Effector CD8-positive, alpha-beta T cell (primary cell): ENCODE results near the gene MEX3C.

Experiments
- DNase-seq: peaks from one replicate; lab custom pipeline; 2025; lab: John Stamatoyannopoulos, UW

Gene MEX3C

DNA sequence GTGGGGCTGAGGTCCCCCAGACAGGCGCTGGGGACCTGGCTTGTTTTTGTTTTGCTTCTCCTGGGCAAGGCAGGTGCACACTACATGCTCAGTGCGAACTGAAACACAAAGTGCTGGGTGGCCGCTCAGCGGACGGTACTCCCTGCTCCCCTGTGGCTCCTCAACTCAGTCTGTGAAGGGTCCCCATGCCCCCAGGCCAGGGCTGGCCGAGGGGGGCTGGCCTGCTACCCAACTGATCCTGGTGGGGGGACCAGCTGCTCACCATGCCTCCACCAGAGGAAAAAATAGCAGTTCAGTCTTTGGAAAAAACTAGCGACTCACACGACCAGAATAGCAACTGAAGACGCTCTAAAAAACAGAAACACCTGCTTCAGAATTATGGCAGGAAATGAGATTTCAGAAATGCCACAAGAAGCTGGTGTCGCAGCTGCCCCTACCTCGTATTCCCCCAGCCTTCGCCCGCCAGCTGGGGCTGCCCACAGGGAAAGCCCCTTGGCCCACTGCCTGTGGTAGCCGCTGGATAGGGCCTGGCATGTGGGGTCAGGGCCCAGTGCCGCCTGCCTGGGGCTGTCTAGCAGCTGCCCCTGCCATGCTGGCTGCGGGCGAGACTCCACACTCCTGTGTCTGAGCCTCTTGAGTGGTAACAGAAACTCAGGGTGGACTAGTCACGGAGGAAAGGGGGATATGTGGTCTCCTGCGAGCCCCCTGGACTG, 43.7 kb downstream of the MEX3C start:
- peak; percentile 3 for DNase-seq

DNA sequence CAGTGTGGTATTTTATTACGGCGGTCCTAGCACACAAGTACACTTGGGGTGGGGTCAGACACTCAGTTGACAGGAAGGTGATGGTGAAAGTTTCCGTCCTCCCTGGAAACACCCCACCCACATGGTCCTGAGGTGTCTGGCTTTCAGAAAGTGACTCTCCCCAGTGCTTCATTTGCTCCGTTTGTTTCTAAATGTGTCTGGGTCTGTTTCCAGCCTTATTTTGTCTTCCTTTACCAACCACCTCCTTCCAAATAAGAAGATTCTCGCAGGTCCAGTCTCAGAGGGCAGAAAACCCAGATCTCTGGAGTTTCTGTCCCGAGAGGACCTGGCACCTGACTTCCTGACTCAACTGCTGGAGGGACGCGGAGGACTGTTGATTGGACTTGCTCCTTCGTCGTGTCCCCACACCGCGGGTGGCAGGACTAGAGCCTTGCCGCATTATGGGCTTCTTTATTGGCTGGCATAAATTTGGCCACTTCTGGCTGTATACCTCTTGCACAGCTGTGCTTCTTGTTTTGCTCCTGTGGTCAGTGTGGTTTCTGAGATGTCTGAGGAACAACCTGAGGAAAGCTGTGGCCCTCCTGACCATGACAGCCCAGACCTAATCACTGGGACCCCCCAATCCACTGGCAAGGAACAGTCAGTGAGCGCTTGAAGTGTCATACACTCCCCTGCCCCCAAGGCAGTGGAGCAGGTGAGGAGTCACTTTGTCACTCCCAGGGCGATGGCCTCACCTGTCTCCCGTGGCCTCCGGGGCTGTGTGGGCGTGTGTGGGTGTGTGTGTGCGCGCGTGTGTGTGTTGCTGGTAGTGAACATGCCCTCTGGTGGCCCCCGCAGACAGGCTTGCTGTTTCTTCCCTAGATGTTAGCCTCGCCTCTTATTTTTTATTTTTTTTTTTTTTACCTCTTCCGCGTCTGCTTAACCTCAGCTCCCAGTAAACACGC, 45.6 kb downstream of the MEX3C start:
- peak; percentile 22 for DNase-seq

DNA sequence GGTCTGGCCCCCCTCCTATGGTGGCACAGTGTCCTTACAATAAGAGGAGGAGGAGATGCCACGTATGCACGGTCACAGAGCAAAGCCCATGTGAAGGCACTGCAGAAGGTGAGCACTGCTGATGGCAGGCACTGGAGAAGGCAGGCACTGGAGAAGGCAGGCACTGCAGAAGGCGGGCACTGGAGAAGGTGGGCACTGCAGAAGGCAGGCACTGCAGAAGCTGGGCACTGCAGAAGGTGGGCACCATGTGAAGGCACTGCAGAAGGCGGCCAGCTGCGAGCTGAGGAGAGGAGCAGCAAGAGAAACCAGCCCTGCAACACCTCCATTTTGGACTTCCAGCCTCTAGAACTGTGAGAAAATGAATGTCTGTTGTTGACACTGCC, 46.3 kb downstream of the MEX3C start:
- DNase-seq: no peak

DNA sequence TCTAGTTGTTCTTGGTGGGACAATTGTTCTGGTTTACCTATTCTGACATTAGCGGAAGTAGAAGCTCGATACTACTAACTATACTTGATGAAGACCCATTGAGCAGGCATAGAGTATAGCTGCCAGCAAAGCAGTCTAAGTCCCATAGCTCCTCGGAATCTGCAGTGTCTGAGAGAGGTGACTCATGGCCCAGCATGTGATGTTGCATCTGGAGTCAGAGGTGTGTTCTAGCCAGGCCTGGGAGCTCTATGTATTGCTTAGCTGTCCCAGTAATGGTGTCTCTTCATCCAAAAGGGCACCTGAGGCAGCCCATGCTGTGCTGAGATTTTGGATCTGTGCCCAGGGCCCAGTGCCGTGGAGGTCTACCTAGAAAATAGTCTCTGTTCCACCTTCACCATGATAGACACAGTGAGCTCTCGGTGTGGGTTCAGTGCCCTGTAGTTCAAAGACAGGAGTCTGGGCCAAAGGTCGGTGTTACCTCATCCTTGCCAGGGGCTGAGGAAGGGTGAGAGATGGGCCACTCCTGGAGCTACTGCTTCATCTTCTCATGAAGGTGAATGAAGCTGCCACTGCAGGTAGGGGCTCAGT, 47.3 kb downstream of the MEX3C start:
- DNase-seq: no peak

DNA sequence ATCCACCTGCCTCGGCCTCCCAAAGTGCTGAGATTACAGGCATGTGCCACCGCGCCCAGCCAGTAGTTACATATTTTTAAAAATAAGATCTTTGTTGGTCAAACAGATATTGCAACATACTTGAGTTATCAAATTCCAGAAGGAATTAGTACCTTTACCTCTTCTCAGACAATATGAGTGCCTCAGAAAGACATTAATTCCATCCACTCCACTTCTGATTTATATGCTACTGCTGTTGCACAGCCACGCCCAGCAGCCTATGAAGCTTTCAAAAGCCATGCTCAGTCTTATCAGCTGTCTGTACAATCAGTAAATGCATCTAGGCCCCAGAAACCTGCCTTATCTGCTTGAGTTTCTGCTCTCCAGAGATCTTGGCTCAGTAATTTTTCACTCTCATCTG, 47.8 kb downstream of the MEX3C start:
- no peak for DNase-seq

DNA sequence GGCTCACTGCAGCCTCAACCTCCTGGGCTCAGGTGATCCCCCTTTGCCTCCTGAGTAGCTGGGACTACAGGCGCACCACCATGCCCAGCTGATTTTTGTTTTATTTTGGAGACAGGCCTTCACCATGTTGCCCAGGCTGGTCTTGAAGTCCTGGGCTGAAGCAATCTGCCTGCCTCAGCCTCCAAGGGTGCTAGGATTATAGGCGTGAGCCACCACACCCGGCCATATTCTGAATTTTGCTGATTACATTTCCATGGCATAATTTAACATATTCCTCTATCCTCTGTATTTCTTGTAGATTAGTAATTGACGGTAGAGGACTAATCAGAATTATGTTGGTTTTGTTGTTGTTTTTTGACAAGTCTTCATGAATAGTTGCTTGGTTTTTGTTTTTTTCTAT, 50.6 kb downstream of the MEX3C start:
- no peak for DNase-seq

DNA sequence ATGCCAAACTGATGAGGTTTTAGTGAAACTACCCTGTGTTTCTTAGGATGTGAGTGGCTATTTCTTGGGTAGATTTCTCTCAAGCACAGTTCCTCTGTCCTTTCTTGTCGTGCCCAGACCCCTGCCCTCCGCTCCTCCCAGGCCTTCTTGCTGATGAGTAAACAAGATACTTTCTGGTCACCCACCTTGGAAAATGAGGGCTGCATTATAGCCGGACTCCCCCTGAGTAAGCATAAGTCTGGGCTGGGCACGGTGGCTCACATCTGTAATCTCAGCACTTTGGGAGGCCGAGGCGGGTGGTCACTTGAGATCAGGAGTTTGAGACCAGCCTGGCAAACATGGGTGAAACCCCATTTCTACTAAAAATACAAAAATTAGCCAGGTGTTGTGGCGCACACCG, 58.5 kb downstream of the MEX3C start:
- DNase-seq: no peak

DNA sequence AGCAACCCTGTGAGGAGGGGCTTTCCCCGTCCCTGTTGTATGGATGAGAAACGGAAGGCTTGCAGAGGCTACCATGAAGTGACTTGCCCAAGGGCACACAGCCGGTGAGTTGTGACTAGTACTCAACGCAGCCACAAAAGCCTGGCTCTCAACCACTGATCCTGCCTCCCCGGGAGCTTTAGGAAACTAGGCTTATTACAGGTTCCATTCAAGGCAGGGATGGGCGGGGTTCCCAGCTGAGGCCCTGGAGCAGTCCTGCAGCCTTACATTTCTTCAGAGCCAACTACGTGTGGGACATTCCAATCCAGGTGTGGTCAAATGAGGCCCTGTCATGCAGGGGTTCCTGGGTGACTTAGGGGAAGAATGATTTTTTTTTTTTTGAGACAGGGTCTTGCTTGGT, 59.6 kb downstream of the MEX3C start:
- DNase-seq: no peak

DNA sequence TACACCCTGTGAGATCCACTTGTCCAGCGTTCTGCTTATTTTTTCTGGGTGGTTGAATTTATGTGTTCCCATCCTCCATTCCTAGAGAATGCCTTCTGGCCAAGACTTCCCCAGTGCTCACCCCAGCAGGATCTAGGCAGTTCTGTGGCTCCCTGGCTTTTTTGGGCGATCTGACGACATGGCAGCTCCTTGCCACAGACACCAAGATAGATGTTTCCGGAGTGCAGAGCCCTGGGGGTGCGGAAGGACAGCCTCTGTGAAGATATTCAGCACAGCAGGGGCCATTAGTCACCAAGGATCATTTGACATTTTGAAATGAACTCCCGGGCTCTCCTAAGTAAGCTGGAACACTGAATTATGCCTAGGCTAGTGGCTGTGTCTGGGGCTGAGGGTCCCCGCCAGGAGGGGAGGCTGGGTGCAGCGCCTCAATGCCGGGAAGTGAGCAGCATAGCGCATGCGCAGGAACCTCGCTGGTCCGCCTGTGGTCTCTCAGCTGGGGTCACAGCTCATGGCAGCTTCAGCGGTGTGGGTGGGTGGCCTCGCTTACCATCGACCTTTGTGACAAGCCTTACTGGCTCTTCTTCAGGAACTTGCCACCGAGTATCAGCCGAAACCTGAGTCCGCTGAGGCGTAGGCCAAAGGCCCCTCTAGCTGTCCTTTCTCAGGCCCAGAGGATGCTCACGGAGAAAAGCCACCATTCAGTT, 60.3 kb downstream of the MEX3C start:
- no peak for DNase-seq

DNA sequence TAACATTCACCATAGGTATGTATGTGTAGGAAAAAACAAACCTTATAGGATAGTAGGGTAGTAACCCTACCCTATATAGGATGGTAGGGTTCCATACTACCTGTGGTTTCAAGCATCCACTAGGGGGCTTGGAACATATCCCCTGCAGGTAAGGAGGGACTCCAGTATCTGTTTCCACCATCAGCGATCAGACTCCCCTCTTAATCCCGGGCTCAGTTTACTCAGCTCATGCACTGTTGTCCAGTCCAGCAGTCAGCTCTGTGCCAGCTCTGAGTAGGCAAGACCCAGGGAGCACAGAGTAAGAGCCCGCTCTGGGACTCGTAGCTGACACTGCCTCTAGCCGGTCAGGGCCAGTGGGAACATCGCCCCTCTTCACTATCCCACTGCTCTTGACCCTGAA, 61.7 kb downstream of the MEX3C start:
- no peak for DNase-seq

DNA sequence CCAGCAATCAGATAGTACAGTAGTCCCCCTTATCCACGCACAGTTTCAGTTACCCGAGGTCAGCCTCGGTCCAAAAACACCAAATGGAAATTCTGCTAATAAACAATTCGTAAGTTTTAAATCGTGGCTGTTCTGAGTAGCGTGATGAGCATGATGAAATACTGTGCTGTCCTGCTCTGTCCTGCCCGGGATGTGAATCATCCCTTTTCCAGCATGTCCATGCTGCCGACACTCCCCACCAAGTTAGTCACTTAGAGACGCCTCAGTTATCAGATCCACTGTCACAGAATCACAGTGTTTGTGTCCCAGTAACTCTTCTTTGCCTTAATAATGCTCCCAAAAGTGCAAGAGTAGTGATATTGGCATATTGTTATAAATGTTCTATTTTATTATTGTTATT, 62.1 kb downstream of the MEX3C start:
- DNase-seq: no peak

DNA sequence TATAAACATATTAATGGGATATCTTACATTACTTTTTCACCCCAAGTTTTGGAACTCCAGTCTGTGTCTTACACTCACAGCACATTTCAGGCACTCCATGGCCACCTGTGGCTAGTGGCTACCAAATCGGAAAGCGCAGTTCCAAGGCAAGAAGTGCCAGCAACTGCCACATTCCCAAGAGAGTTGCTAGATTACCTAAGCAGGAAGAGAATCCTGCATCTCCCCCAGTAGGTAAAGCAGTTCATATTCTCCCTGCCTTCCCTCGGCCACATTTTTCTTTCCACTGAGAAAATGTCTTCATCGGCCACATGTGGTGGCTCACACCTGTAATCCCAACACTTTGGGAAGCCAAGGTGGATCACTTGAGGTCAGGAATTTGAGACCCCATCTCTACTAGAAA, 62.8 kb downstream of the MEX3C start:
- no peak for DNase-seq

DNA sequence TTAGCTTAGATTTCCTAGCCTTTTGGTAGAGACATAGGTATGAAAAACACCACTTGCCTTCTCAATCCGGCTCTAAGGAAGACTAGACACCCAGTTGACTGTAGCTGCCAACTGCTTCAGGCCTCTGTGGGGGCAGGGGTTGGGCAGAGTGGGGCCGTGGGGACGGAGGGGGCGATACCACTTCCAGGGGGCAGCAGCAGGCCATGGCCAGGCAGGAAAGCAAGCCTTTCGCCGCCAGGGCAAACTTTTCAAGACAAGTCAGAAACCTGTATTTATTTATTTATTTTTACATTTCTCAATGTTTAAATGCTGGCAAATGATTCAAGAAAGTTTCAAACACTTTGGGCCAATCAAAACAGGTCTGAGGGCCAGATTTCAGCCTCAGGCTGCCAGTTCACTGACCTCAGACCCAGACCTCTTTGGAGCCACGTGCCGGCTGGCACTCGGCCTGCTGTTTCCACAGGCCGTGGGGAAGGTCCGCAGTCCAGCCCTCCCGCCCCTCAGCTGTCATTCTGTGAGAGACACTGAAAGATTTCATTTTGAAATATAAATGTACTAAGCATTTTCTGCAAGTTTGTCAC, 63.8 kb downstream of the MEX3C start:
- no peak for DNase-seq

DNA sequence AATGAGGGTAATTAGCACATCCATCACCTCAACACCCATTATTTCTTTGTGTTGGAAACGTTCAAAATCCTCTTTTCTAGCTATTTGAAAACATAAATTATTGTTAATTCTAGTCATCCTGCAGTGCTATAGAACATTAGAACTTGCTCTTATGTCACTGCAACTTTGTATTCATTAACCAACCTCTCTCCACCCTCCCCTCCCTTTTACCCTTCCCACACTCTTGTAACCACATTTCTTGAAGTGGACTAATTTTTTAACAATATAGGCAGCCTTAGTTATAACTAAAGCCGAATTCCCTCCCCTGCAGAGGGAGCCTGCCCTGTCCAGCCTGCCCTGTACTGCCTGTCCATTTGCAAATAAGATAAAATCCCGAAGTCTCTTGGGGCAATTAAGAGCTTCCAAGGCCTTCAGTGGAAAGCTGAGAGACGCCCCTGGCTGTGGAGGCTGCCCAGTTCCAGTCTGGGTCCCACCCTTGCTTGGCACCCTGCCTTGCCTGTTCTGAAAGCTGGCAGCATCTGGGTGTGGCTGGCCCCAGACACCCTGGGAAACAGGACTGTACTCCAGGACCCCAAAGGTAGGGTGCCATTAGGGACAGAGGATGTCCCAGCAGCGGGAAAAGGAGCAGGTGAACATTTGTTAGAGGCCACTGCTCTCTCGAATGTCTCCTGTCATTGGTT, 65.1 kb downstream of the MEX3C start:
- DNase-seq: no peak

DNA sequence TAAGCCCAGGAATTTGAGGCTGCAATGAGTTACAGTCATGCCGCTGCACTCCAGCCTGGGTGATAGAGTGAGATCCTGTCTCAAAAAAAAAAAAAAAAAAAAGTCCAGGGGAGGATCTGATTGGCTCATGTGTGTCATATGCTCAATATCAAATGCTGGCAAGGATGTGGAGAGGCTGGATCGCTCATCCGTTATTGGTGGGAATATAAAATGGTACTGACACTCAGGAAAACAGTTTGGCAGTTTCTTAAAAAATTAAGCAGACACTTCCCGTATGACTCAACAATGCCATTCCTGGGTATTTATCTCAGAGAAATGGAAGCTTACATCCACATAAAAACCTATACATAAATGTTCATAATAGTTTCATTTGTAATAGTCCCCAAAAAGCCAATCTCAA, 68.9 kb downstream of the MEX3C start:
- DNase-seq: no peak

DNA sequence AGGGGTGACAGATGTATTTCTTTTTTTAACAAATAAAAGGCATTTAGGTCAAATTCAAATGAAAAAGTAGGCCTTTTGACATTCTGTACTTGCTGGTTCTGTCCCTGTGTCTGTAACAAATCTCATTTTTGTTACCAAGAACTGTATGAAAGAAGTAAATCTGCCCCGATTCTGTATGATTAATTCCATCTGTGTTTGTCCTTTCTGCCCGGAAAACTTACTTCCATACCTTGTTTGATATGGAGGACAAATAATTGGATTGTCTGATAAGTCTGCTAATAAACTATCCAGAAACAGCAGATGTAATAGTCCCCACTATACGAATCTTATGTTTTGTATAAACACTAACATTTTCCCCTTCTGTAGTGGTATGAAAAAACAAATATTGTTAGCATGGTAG, 69.8 kb downstream of the MEX3C start:
- DNase-seq: no peak

DNA sequence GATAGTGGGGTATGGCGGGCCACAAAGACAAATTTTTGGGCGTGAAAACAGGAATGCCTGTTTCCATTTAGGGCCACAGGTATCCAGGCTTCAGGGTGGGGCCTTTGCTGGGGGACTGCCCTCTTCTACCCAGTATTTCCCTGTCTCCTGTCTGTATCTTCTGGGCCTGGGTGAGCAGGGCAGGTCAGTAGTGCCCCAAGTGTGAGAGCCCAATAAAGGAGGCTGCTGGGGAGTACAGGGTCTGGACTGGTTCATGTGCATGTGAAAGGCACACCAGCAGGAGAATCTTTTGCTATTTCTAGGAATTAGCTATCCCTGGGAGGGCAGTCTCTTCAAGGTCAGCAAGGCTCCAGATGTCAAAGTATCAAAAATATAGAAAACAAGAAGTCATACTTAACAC, 71.5 kb downstream of the MEX3C start:
- no peak for DNase-seq
